H1 (cell line): ENCODE measurements around the gene LYRM4. TPM values are rescaled to one million over a fixed set of nuclear protein-coding genes. Genes with fewer than 3 reads are reported as not detected.

Experiments
- CTCF ChIA-PET: fragments of 300-600 bp; sonication (Branson Sonifier 250); formaldehyde crosslinking; loops from one replicate; lab custom pipeline; 2021; ENCODE audit not compliant: partially characterized antibody; lab: Charles Lee
- POLR2A ChIA-PET: fragments of 300-600 bp; sonication (Branson Sonifier 250); formaldehyde crosslinking; loops from one replicate; lab custom pipeline; 2021; ENCODE audit warnings: inconsistent platforms; ENCODE audit not compliant: partially characterized antibody; lab: Charles Lee
- DNase-seq, 2 experiments: peaks; one replicate each; pipeline versions ENCODE4 v3.0.0 to v3.0.0-alpha.2; 2010 to 2022; ENCODE audit warnings: low spot score in 2 of 2, low read depth in 1 of 2, mixed read lengths in 1 of 2
- FAIRE-seq: peaks from 2 replicates; lab custom pipeline; 2011; peaks lifted over from hg19 to GRCh38; lab: Jason Lieb, UNC
- H2AFZ ChIP-seq: 2 replicates; pipeline ENCODE4 v1.8.1; 2012; ENCODE audit warnings: low read length, inconsistent platforms
- H2AK5ac ChIP-seq: 2 replicates; pipeline ENCODE4 v1.6.1; 2013; ENCODE audit warnings: low read depth, low read length
- H2BK120ac ChIP-seq: replicated peaks from 2 replicates; pipeline ENCODE3; 2013; ENCODE audit warnings: low read depth, low read length, inconsistent platforms
- H2BK12ac ChIP-seq: 2 replicates; pipeline ENCODE4 v1.6.1; 2013; ENCODE audit warnings: low read depth, low read length
- H2BK15ac ChIP-seq: 2 replicates; pipeline ENCODE4 v1.6.1; 2013; ENCODE audit warnings: low read length
- H2BK20ac ChIP-seq: 2 replicates; pipeline ENCODE4 v1.6.1; 2013; ENCODE audit warnings: low read length
- H2BK5ac ChIP-seq: 2 replicates; pipeline ENCODE4 v1.6.1; 2013; ENCODE audit warnings: low read depth, low read length
- H3K14ac ChIP-seq: 2 replicates; pipeline ENCODE4 v1.6.1; 2013; ENCODE audit warnings: inconsistent platforms; ENCODE audit not compliant: insufficient read length
- H3K18ac ChIP-seq: 2 replicates; pipeline ENCODE4 v1.6.1; 2013; ENCODE audit warnings: low read length; ENCODE audit errors: extremely low read depth
- H3K23ac ChIP-seq: 2 replicates; pipeline ENCODE4 v1.6.1; 2013; ENCODE audit warnings: inconsistent platforms; ENCODE audit not compliant: insufficient read length
- H3K23me2 ChIP-seq: 2 replicates; pipeline ENCODE4 v1.6.1; 2013; ENCODE audit warnings: low read depth, low read length
- H3K27ac ChIP-seq: 2 replicates; pipeline ENCODE4 v1.6.1; 2011; ENCODE audit warnings: low read depth, low read length, inconsistent platforms
- H3K27me3 ChIP-seq, 4 experiments: replicated peaks in 1 of 4; 1 replicate in 1 of 4; 2 replicates in 3 of 4; pipeline versions ENCODE4 v1.6.1 to v1.8.1; 2011 to 2013; ENCODE audit warnings: low read length in 3 of 4, mild to moderate bottlenecking in 3 of 4, inconsistent platforms in 2 of 4, mixed read lengths in 2 of 4, moderate library complexity in 1 of 4; ENCODE audit not compliant: control insufficient read depth in 3 of 4, insufficient read depth in 3 of 4; ENCODE audit errors: extremely low read depth in 1 of 4
- H3K36me3 ChIP-seq, 4 experiments: 2 replicates each; pipeline versions ENCODE4 v1.6.1 to v1.8.1; 2011 to 2013; ENCODE audit warnings: mild to moderate bottlenecking in 4 of 4, low read length in 3 of 4, moderate library complexity in 2 of 4, control low read depth in 1 of 4, inconsistent platforms in 1 of 4; ENCODE audit not compliant: insufficient read depth in 4 of 4, control insufficient read depth in 2 of 4
- H3K4ac ChIP-seq: replicated peaks from 2 replicates; pipeline ENCODE3; 2013; ENCODE audit warnings: low read length, low read depth, mixed read lengths, inconsistent platforms; ENCODE audit not compliant: insufficient read length
- H3K4me1 ChIP-seq, 4 experiments: replicated peaks in 1 of 4; 1 replicate in 1 of 4; 2 replicates in 3 of 4; pipeline versions ENCODE4 v1.6.1 to v1.8.1; 2011 to 2013; ENCODE audit warnings: low read length in 3 of 4, inconsistent platforms in 2 of 4, mixed read lengths in 1 of 4; ENCODE audit not compliant: insufficient read depth in 4 of 4, control insufficient read depth in 3 of 4
- H3K4me2 ChIP-seq, 2 experiments: 2 replicates each; pipeline versions ENCODE4 v1.6.1 to v1.8.1; 2011 to 2013; ENCODE audit warnings: low read depth in 2 of 2, low read length in 2 of 2, control low read depth in 1 of 2, inconsistent platforms in 1 of 2, mild to moderate bottlenecking in 1 of 2; ENCODE audit not compliant: insufficient read depth in 1 of 2
- H3K4me3 ChIP-seq, 4 experiments: fragments of 200-600, 300-600 bp in 1 of 4; sonication (generic), shearing (Covaris generic), sonication (Bioruptor Twin) in 1 of 4; 2 replicates each; pipeline versions ENCODE4 v1.5.1 to v1.8.1; 2011 to 2016; ENCODE audit warnings: low read length in 4 of 4, low read depth in 3 of 4, control low read depth in 2 of 4, inconsistent platforms in 2 of 4, mild to moderate bottlenecking in 2 of 4, mixed read lengths in 1 of 4, moderate library complexity in 1 of 4; ENCODE audit not compliant: insufficient read depth in 2 of 4; ENCODE audit errors: extremely low read depth in 1 of 4
- H3K56ac ChIP-seq: replicated peaks from 2 replicates; pipeline ENCODE3; 2013; ENCODE audit warnings: low read depth, mild to moderate bottlenecking, mixed read lengths, low read length, inconsistent platforms; ENCODE audit not compliant: insufficient read length
- H3K79me1 ChIP-seq: 2 replicates; pipeline ENCODE4 v1.6.1; 2013; ENCODE audit warnings: low read depth, low read length, control low read depth
- H3K79me2 ChIP-seq, 2 experiments: 2 replicates each; pipeline versions ENCODE4 v1.6.1 to v1.8.1; 2012 to 2013; ENCODE audit warnings: low read length in 2 of 2, mild to moderate bottlenecking in 2 of 2, inconsistent platforms in 1 of 2; ENCODE audit not compliant: insufficient read depth in 2 of 2, control insufficient read depth in 1 of 2
- H3K9ac ChIP-seq, 4 experiments: replicated peaks in 1 of 4; 1 replicate in 1 of 4; 2 replicates in 3 of 4; pipeline versions ENCODE4 v1.6.1 to v1.8.1; 2011 to 2013; ENCODE audit warnings: low read depth in 3 of 4, low read length in 3 of 4, control low read depth in 2 of 4, mild to moderate bottlenecking in 2 of 4, moderate library complexity in 2 of 4, inconsistent platforms in 1 of 4; ENCODE audit errors: extremely low read depth in 1 of 4
- H3K9me3 ChIP-seq, 2 experiments: 2 replicates each; pipeline versions ENCODE4 v1.6.1 to v1.8.1; 2012 to 2013; ENCODE audit warnings: mild to moderate bottlenecking in 2 of 2, moderate library complexity in 2 of 2, control low read depth in 1 of 2, inconsistent platforms in 1 of 2, low read depth in 1 of 2, low read length in 1 of 2, mixed read lengths in 1 of 2; ENCODE audit not compliant: insufficient read depth in 2 of 2
- H4K20me1 ChIP-seq, 2 experiments: replicated peaks in 1 of 2; 2 replicates each; pipeline versions ENCODE3 to v1.8.1; 2011 to 2013; ENCODE audit warnings: inconsistent platforms in 2 of 2, low read length in 2 of 2, mild to moderate bottlenecking in 1 of 2; ENCODE audit not compliant: insufficient read depth in 2 of 2, control insufficient read depth in 1 of 2
- H4K5ac ChIP-seq: 2 replicates; pipeline ENCODE4 v1.6.1; 2013; ENCODE audit warnings: low read length, low read depth, mixed read lengths, inconsistent platforms; ENCODE audit not compliant: insufficient read length
- H4K8ac ChIP-seq: 2 replicates; pipeline ENCODE4 v1.8.0; 2013; ENCODE audit warnings: mild to moderate bottlenecking, moderate library complexity, low read length, inconsistent platforms; ENCODE audit not compliant: insufficient read depth; ENCODE audit errors: extremely low read depth
- H4K91ac ChIP-seq: replicated peaks from 2 replicates; pipeline ENCODE3; 2013; ENCODE audit warnings: low read length, mixed read lengths, inconsistent platforms; ENCODE audit not compliant: insufficient read length
- CTCF ChIP-seq, 3 experiments: IDR thresholded peaks; 1 replicate in 2 of 3; 2 replicates in 1 of 3; pipeline versions ENCODE4 v1.5.1 to v1.6.1; 2011; ENCODE audit warnings: low read length in 3 of 3, mild to moderate bottlenecking in 3 of 3, inconsistent platforms in 2 of 3, low read depth in 1 of 3, moderate library complexity in 1 of 3; ENCODE audit not compliant: insufficient read depth in 1 of 3; ENCODE audit errors: control extremely low read depth in 1 of 3
- polyA plus RNA-seq, 7 experiments: library from polyadenylated mRNA; depleted of rRNA in 3 of 7; stranded (reverse) in 5 of 7; unstranded in 2 of 7; fragments of >200 nt in 5 of 7; fragments of 200-250 nt in 2 of 7; gene quantifications; 1 replicate in 5 of 7; 2 replicates in 1 of 7; 4 replicates in 1 of 7; pipeline versions ENCODE4 v1.2.1 to v1.2.3, GENCODE V29; 2011 to 2013; ENCODE audit warnings: missing spikeins in 2 of 7, mixed read lengths in 2 of 7
- total RNA-seq: library from RNA; stranded (reverse); fragmentation: NEBNext Ultra II Directional; extraction: Animal tissue kit (Norgen Biotek cat#: 25700); gene quantifications from 2 replicates; pipeline ENCODE4 v1.2.1, GENCODE V29; 2021

The LYRM4 gene
- total and polyA plus RNA-seq, 2 of the 8 experiments (the other 6 are each of a cell fraction or from before 2014, with no cell fraction given), result 56.6 to 62.8 TPM

GRCh38 chr6:5290500-5290899 lies 29.8 kb upstream of the LYRM4 start:
- Histone ChIP-seq H3K23ac (no peak overlapping the region), H3K9ac (no peak overlapping the region), H3K79me2 (no peaks in the 10 kb centered on the region; a peak in 2 of 4 replicates), H3K27me3 (no peaks in the 10 kb centered on the region), H3K9me3 (no peaks in the 10 kb centered on the region), H2BK15ac (no peak overlapping the region), H3K4me1 (peaks cover 0 to 6% (median 2%) of the 10 kb centered on the region in 4 experiments; a peak in 1 of 7 replicates), H3K36me3 (no peaks in the 10 kb centered on the region), H2AK5ac (no peak overlapping the region), H2BK5ac (no peak overlapping the region), H3K4me2 (no peak overlapping the region), H3K14ac (no peak overlapping the region), H4K20me1 (no peaks in the 10 kb centered on the region), H3K4ac (no peak overlapping the region), H3K79me1 (peaks cover 11% of the 10 kb centered on the region), H2AFZ (no peak overlapping the region), H2BK20ac (no peak overlapping the region), H3K27ac (no peak overlapping the region), H3K18ac (no peak overlapping the region), H3K23me2 (no peaks in the 10 kb centered on the region; the same call in 1 of the 2 replicates), H4K5ac (no peak overlapping the region), H2BK12ac (no peak overlapping the region), H3K56ac (no peak overlapping the region), H3K4me3 (no peak overlapping the region), H4K91ac (no peak overlapping the region), H2BK120ac (no peak overlapping the region), H4K8ac (no peak overlapping the region)
- ChIA-PET POLR2A (no interaction called here), CTCF (interaction anchor here (1.1 to 1.7 kb wide), 4 partner anchors 9 to 147 kb away, joined by 3 to 8 read pairs (median 5); no protein-coding TSS in a partner anchor)
- no peak for TF ChIP-seq CTCF (IDR thresholded peaks at IDR 0.05; ENCODE audit: control extremely low read depth in 1 of 3, insufficient read depth in 1 of 3, low read depth in 1 of 3, low read length in 3 of 3)
- DNase-seq (no peak), FAIRE-seq (no peak)
